ENCODE measurements around the gene ARFGAP3. TPM values are rescaled to one million over a fixed set of nuclear protein-coding genes. Genes with fewer than 3 reads are reported as not detected.

ARFGAP3 gene
- total RNA-seq, 1 donor: 98.9 TPM

GRCh38 chr22:42800451-42801251, 56.4 kb downstream of the ARFGAP3 start:
- no peak for TF ChIP-seq CTCF (IDR thresholded peaks at IDR 0.05; ENCODE audit: insufficient read depth, low read depth, low read length)
- no peak overlapping the region for H3K4me3 ChIP-seq (ENCODE audit: low read depth, low read length)
- no peak for DNase-seq (ENCODE audit: low read depth)

GRCh38 chr22:42799461-42800405, 57.3 kb downstream of the ARFGAP3 start:
- no peak for DNase-seq (ENCODE audit: low read depth)

GRCh38 chr22:42799061-42799460, 58.0 kb downstream of the ARFGAP3 start:
- DNase-seq (ENCODE audit: low read depth): no peak
- no peak overlapping the region for H3K4me3 ChIP-seq (ENCODE audit: low read depth, low read length)
- no peak for TF ChIP-seq CTCF (IDR thresholded peaks at IDR 0.05; ENCODE audit: insufficient read depth, low read depth, low read length)

More at GRCh38 chr22:42799461-42800405, 57.3 kb downstream of the ARFGAP3 start:
- no peak for TF ChIP-seq CTCF (IDR thresholded peaks at IDR 0.05; ENCODE audit: insufficient read depth, low read depth, low read length)
- H3K4me3 ChIP-seq (ENCODE audit: low read depth, low read length): no peak overlapping the region

- no peak overlapping the region for H3K4me3 ChIP-seq (ENCODE audit: low read depth, low read length)
- TF ChIP-seq CTCF (IDR thresholded peaks at IDR 0.05; ENCODE audit: insufficient read depth, low read depth, low read length): no peak
- peak; percentile 54 for DNase-seq (ENCODE audit: low read depth)
Measured at GRCh38 chr22:42797011-42797410, 60.1 kb downstream of the ARFGAP3 start.

GRCh38 chr22:42796081-42796480, 61.0 kb downstream of the ARFGAP3 start:
- no peak overlapping the region for H3K4me3 ChIP-seq (ENCODE audit: low read depth, low read length)
- DNase-seq (ENCODE audit: low read depth): no peak
- TF ChIP-seq CTCF (IDR thresholded peaks at IDR 0.05; ENCODE audit: insufficient read depth, low read depth, low read length): no peak

- no peak overlapping the region for H3K4me3 ChIP-seq (ENCODE audit: low read depth, low read length)
- peak; percentile 32 for TF ChIP-seq CTCF (IDR thresholded peaks at IDR 0.05; ENCODE audit: insufficient read depth, low read depth, low read length)
- DNase-seq (ENCODE audit: low read depth): no peak
Measured at GRCh38 chr22:42794551-42795510, 62.2 kb downstream of the ARFGAP3 start.

Measured in fibroblast of villous mesenchyme (primary cell).